Smooth muscle cell (in vitro differentiated cells): ENCODE data around the gene STAT3. TPM values are rescaled to one million over a fixed set of nuclear protein-coding genes. Genes with fewer than 3 reads are reported as not detected.

Source experiments
- DNase-seq: peaks from one replicate; lab custom pipeline; 2025; ENCODE audit not compliant: unreplicated experiment; lab: John Stamatoyannopoulos, UW
- H2AFZ ChIP-seq: fragments of 200-600 bp; sonication (generic); 2 replicates; pipeline ENCODE4 v1.6.0; 2016; ENCODE audit warnings: antibody characterized with exemption, low read depth, mild to moderate bottlenecking
- H3F3A ChIP-seq: fragments of 200-600 bp; sonication (generic); 2 replicates; pipeline ENCODE4 v1.6.0; 2017; ENCODE audit warnings: antibody characterized with exemption, low read depth
- H3K27ac ChIP-seq: fragments of 200-600 bp; sonication (generic); 2 replicates; pipeline ENCODE4 v1.5.1; 2016; ENCODE audit warnings: low read depth, mild to moderate bottlenecking
- H3K27me3 ChIP-seq: fragments of 200-600 bp; sonication (generic); 2 replicates; pipeline ENCODE4 v1.6.1; 2016; ENCODE audit warnings: low read depth, mild to moderate bottlenecking
- H3K36me3 ChIP-seq: fragments of 200-600 bp; sonication (generic); 2 replicates; pipeline ENCODE4 v1.5.1; 2016; ENCODE audit warnings: low read depth
- H3K4me1 ChIP-seq: fragments of 200-600 bp; sonication (generic); 2 replicates; pipeline ENCODE4 v1.5.1; 2016; ENCODE audit warnings: low read depth
- H3K4me2 ChIP-seq: fragments of 200-600 bp; sonication (generic); 2 replicates; pipeline ENCODE4 v1.6.0; 2016; ENCODE audit warnings: mild to moderate bottlenecking
- H3K4me3 ChIP-seq: fragments of 200-600 bp; sonication (generic); 2 replicates; pipeline ENCODE4 v1.5.1; 2016; ENCODE audit warnings: mild to moderate bottlenecking
- H3K79me2 ChIP-seq: fragments of 200-600 bp; sonication (generic); 2 replicates; pipeline ENCODE4 v1.6.0; 2016; ENCODE audit warnings: low read depth, mild to moderate bottlenecking
- H3K9ac ChIP-seq: fragments of 200-600 bp; sonication (generic); 2 replicates; pipeline ENCODE4 v1.6.0; 2016; ENCODE audit warnings: low read depth
- H3K9me3 ChIP-seq: fragments of 200-600 bp; sonication (generic); replicated peaks from 2 replicates; pipeline ENCODE4 v1.5.1; 2016; ENCODE audit warnings: low read depth
- H4K20me1 ChIP-seq: fragments of 200-600 bp; sonication (generic); 2 replicates; pipeline ENCODE4 v1.6.0; 2016; ENCODE audit warnings: low read depth
- CTCF ChIP-seq: fragments of 200-600 bp; sonication (generic); IDR thresholded peaks from 2 replicates; pipeline ENCODE4 v1.5.1; 2017; ENCODE audit warnings: borderline replicate concordance, mild to moderate bottlenecking, antibody characterized with exemption; ENCODE audit not compliant: insufficient read depth, poor library complexity, severe bottlenecking
- WGBS: methylation state at CpG from one replicate; pipeline ENCODE4 v1.1.7; 2016; ENCODE audit warnings: low lambda C conversion rate; 5-methylcytosine and 5-hydroxymethylcytosine counted together
- polyA plus RNA-seq: library from polyadenylated mRNA; unstranded; fragments of >200 nt; fragmentation: Nextera tagmentation; extraction: Ambion mirVana; gene quantifications from 2 replicates; pipeline ENCODE4 v1.2.1, GENCODE V29; 2016
- total RNA-seq: library from RNA; depleted of rRNA; stranded (reverse); fragments of >200 nt; gene quantifications from 2 replicates; pipeline ENCODE4 v1.2.3, GENCODE V29; 2014

The STAT3 gene
- total and polyA plus RNA-seq, 2 experiments from 2014 or later = 85.6 to 87.7 TPM

- WGBS = 77% methylated on average over 9 of the region's 9 CpGs
- H3K4me2 ChIP-seq = no peak overlapping the region
These were observed 45.8 kb downstream of the STAT3 start for GRCh38 chr17:42342242-42343008.

DNA sequence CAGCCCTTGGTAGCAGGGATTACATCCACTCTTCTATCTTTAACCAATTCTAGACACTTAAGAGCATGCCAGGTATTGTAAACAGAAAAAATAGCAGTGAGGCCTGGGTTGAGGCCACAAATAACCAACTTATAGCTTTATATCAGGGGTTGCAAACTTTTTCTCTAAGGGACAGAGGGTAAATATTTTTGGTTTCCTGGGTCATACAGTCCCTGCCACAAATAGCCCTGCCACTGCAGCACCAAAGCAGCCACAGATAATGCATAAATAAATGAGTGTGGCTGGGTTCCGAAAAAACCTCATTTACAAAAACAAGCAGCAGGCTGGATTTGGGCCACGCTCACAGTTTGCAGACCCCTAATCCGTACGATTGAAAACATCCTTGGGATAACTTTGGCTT lies 46.7 kb downstream of the STAT3 start:
- Histone ChIP-seq H3F3A (no peaks in the 10 kb centered on the region), H3K27ac (no peak overlapping the region), H2AFZ (no peak overlapping the region), H4K20me1 (peaks cover 69% of the 10 kb centered on the region), H3K4me2 (no peak overlapping the region), H3K9me3 (no peaks in the 10 kb centered on the region), H3K4me3 (no peak overlapping the region), H3K36me3 (peaks cover 36% of the 10 kb centered on the region), H3K4me1 (peaks cover 8% of the 10 kb centered on the region), H3K27me3 (no peaks in the 10 kb centered on the region), H3K9ac (no peak overlapping the region), H3K79me2 (peaks cover 12% of the 10 kb centered on the region)
- DNase-seq = no peak
- TF ChIP-seq CTCF = no peak
- WGBS = 90% methylated on average over 4 of the region's 4 CpGs

More at GRCh38 chr17:42342242-42343008, 45.8 kb downstream of the STAT3 start:
- Histone ChIP-seq H3K27ac (no peak overlapping the region), H3K79me2 (peaks cover 13% of the 10 kb centered on the region), H3K9me3 (no peaks in the 10 kb centered on the region), H3K4me1 (peaks cover 11% of the 10 kb centered on the region), H3K36me3 (peaks cover 28% of the 10 kb centered on the region), H2AFZ (no peak overlapping the region), H3K4me3 (no peak overlapping the region), H4K20me1 (peaks cover 78% of the 10 kb centered on the region), H3F3A (no peaks in the 10 kb centered on the region), H3K27me3 (no peaks in the 10 kb centered on the region), H3K9ac (no peak overlapping the region)
- DNase-seq = no peak
- no peak for TF ChIP-seq CTCF

DNA sequence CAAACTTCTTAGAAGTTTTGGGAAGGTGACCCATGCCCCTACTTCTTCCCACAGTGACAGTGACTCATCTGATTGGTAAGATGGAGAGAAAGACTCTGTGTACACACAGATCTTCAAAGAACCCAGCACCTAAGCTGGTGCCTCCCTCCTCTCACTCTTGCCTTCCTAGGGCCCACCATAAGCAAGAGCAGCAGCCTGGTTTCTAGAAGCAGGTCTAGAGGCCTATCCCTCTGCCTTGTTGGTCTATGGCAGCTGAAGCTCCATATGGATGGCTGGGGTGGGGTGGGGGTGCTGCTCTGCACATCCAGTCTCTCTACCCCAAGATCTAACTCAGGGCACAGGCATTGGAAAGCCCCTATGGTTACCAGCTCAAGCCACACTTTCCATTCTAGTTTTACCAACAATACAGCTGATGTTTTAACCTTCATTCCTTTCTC lies 47.5 kb downstream of the STAT3 start:
- DNase-seq = no peak
- H3K36me3 ChIP-seq = peaks cover 43% of the 10 kb centered on the region
- no peak overlapping the region for H3K27ac ChIP-seq
- no peaks in the 10 kb centered on the region for H3K4me1 ChIP-seq
- H4K20me1 ChIP-seq = peaks cover 66% of the 10 kb centered on the region
- H3K4me2 ChIP-seq = no peak overlapping the region
- peaks cover 8% of the 10 kb centered on the region for H3K79me2 ChIP-seq
- H3K9ac ChIP-seq = no peak overlapping the region
- H3K27me3 ChIP-seq = no peaks in the 10 kb centered on the region
- TF ChIP-seq CTCF = no peak
- no peaks in the 10 kb centered on the region for H3F3A ChIP-seq
- no peaks in the 10 kb centered on the region for H3K9me3 ChIP-seq
- H2AFZ ChIP-seq = no peak overlapping the region
- H3K4me3 ChIP-seq = no peak overlapping the region

GRCh38 chr17:42339221-42339620 lies 49.0 kb downstream of the STAT3 start:
- Histone ChIP-seq H3K79me2 (peaks cover 8% of the 10 kb centered on the region), H2AFZ (no peak overlapping the region), H3K4me2 (no peak overlapping the region), H3K27ac (no peak overlapping the region), H3K27me3 (no peaks in the 10 kb centered on the region), H3K36me3 (peaks cover 48% of the 10 kb centered on the region), H3K4me3 (no peak overlapping the region), H4K20me1 (peaks cover 66% of the 10 kb centered on the region), H3K4me1 (no peaks in the 10 kb centered on the region), H3K9me3 (no peaks in the 10 kb centered on the region), H3F3A (no peaks in the 10 kb centered on the region), H3K9ac (no peak overlapping the region)
- whole genome bisulfite sequencing = 97% methylated on average over 5 of the region's 5 CpGs
- no peak for DNase-seq
- TF ChIP-seq CTCF = no peak
